GM19099 (cell line): ENCODE results near the gene MLEC.
A peak's percentile ranks its signal among the peaks of the same experiment; 100 is the strongest.

Experiments used
- POLR2A ChIP-seq: IDR thresholded peaks from 3 replicates; pipeline ENCODE4 v1.6.1; 2011; ENCODE audit warnings: low read depth; ENCODE audit not compliant: insufficient read length; ENCODE audit errors: extremely low read depth

MLEC gene

GRCh38 chr12:120686690-120687577, at the start of gene MLEC:
Gene MLEC (plus strand): TSS chr12:120687149. CDS start chr12:120687297, 148 bp downstream.
- TF ChIP-seq POLR2A = peak; percentile 77

GRCh38 chr12:120639771-120640721, 46.9 kb upstream of the MLEC start, which contains the start of gene CABP1:
Gene CABP1 (plus strand): TSS chr12:120640626. CDS start chr12:120640686, 60 bp downstream.
- TF ChIP-seq POLR2A = no peak

- TF ChIP-seq POLR2A = no peak
These were observed 45.8 kb upstream of the MLEC start for GRCh38 chr12:120640861-120641833.

- no peak for TF ChIP-seq POLR2A
These were observed 44.8 kb upstream of the MLEC start for GRCh38 chr12:120642121-120642520.

- TF ChIP-seq POLR2A = no peak
These were observed 44.1 kb upstream of the MLEC start for GRCh38 chr12:120642826-120643225.

- TF ChIP-seq POLR2A = no peak
These were observed 43.4 kb upstream of the MLEC start for GRCh38 chr12:120643574-120643973.

- TF ChIP-seq POLR2A = no peak
These were observed 40.9 kb upstream of the MLEC start for GRCh38 chr12:120646044-120646443.

GRCh38 chr12:120647375-120647755, 39.6 kb upstream of the MLEC start:
- TF ChIP-seq POLR2A = no peak

- no peak for TF ChIP-seq POLR2A
These were observed 37.3 kb upstream of the MLEC start for GRCh38 chr12:120649442-120650232.

GRCh38 chr12:120650233-120650690, 36.7 kb upstream of the MLEC start:
- TF ChIP-seq POLR2A = no peak

GRCh38 chr12:120651821-120652220, 35.1 kb upstream of the MLEC start:
- TF ChIP-seq POLR2A = no peak

GRCh38 chr12:120652656-120653435, 34.1 kb upstream of the MLEC start:
- no peak for TF ChIP-seq POLR2A

- no peak for TF ChIP-seq POLR2A
These were observed 33.3 kb upstream of the MLEC start for GRCh38 chr12:120653611-120654010.

GRCh38 chr12:120654656-120655055, 32.3 kb upstream of the MLEC start:
- no peak for TF ChIP-seq POLR2A
